Neural crest cell (in vitro differentiated cells): ENCODE data around the gene SAP30L. TPM values are rescaled to one million over a fixed set of nuclear protein-coding genes. Genes with fewer than 3 reads are reported as not detected.

Experiments used
- DNase-seq: peaks from one replicate; pipeline ENCODE4 v3.0.0; 2021; ENCODE audit warnings: low read depth, mixed read lengths, low spot score
- H3K27ac Mint-ChIP-seq: one replicate; pipeline ENCODE4 v1.8.0; 2021; ENCODE audit warnings: mild to moderate bottlenecking, mixed read lengths; ENCODE audit not compliant: unreplicated experiment
- H3K27me3 Mint-ChIP-seq: 2 replicates; pipeline ENCODE4 v1.8.0; 2021; ENCODE audit warnings: low read depth, mild to moderate bottlenecking, mixed read lengths
- H3K36me3 Mint-ChIP-seq: 2 replicates; pipeline ENCODE4 v1.8.0; 2021; ENCODE audit warnings: low read depth, mild to moderate bottlenecking, mixed read lengths
- H3K4me1 Mint-ChIP-seq: 2 replicates; pipeline ENCODE4 v1.8.0; 2021; ENCODE audit warnings: mixed read lengths
- H3K4me3 Mint-ChIP-seq: one replicate; pipeline ENCODE4 v1.8.0; 2021; ENCODE audit warnings: mild to moderate bottlenecking, mixed read lengths
- H3K9me3 Mint-ChIP-seq: 2 replicates; pipeline ENCODE4 v1.8.0; 2021; ENCODE audit warnings: mixed read lengths
- CTCF ChIP-seq: fragments of 200-600 bp; sonication (generic); conservative IDR thresholded peaks from 2 replicates; pipeline ENCODE4 v1.5.0; 2021; ENCODE audit warnings: antibody characterized with exemption, mild to moderate bottlenecking
- total RNA-seq: library from RNA; stranded (reverse); gene quantifications from 2 replicates; pipeline ENCODE4 v1.2.1, GENCODE V29; 2021

The SAP30L gene
- total RNA-seq, 1 donor from 2014 or later: 46.3 TPM

GRCh38 chr5:154474396-154475334 lies 28.9 kb downstream of the SAP30L start:
- DNase-seq: no peak
- Mint-ChIP-seq H3K9me3 (no peaks in the 10 kb centered on the region), H3K4me1 (peaks cover 23% of the 10 kb centered on the region), H3K4me3 (no peak overlapping the region), H3K27ac (no peak overlapping the region), H3K36me3 (no peaks in the 10 kb centered on the region), H3K27me3 (peaks cover 99% of the 10 kb centered on the region)
- no peak for TF ChIP-seq CTCF

GRCh38 chr5:154475591-154476353 lies 30.0 kb downstream of the SAP30L start:
- Mint-ChIP-seq H3K4me3 (peak overlapping the region; percentile 13), H3K36me3 (no peaks in the 10 kb centered on the region), H3K27me3 (peaks cover 100% of the 10 kb centered on the region), H3K4me1 (peaks cover 23% of the 10 kb centered on the region), H3K27ac (no peak overlapping the region), H3K9me3 (no peaks in the 10 kb centered on the region)
- no peak for DNase-seq
- TF ChIP-seq CTCF: no peak

GRCh38 chr5:154476354-154477205 lies 30.8 kb downstream of the SAP30L start:
- no peak overlapping the region for H3K27ac Mint-ChIP-seq
- DNase-seq: no peak

GRCh38 chr5:154477382-154478223 lies 31.8 kb downstream of the SAP30L start:
- peaks cover 100% of the 10 kb centered on the region for H3K27me3 Mint-ChIP-seq
- H3K27ac Mint-ChIP-seq: no peak overlapping the region
- no peaks in the 10 kb centered on the region for H3K36me3 Mint-ChIP-seq
- H3K4me1 Mint-ChIP-seq: peaks cover 23% of the 10 kb centered on the region
- peak overlapping the region; percentile 51 for H3K4me3 Mint-ChIP-seq
- TF ChIP-seq CTCF: no peak
- no peak for DNase-seq
- no peaks in the 10 kb centered on the region for H3K9me3 Mint-ChIP-seq

More at GRCh38 chr5:154476354-154477205, 30.8 kb downstream of the SAP30L start:
- Mint-ChIP-seq H3K4me1 (peaks cover 23% of the 10 kb centered on the region), H3K4me3 (no peak overlapping the region), H3K36me3 (no peaks in the 10 kb centered on the region), H3K27me3 (peaks cover 100% of the 10 kb centered on the region), H3K9me3 (no peaks in the 10 kb centered on the region)
- TF ChIP-seq CTCF: no peak
